Kidney epithelial cell (primary cell): ENCODE results near the gene EDC3. TPM values are rescaled to one million over a fixed set of nuclear protein-coding genes. Genes with fewer than 3 reads are reported as not detected.
A peak's percentile ranks its signal among the peaks of the same experiment; 100 is the strongest.

Experiments used
- DNase-seq: peaks from one replicate; pipeline ENCODE4 v3.0.0-alpha.2; 2010; ENCODE audit warnings: low read depth
- H3K27me3 ChIP-seq: 2 replicates; pipeline ENCODE4 v1.6.0; 2011; ENCODE audit warnings: low read length; ENCODE audit not compliant: control insufficient read depth, insufficient read depth
- H3K36me3 ChIP-seq: 2 replicates; pipeline ENCODE4 v1.5.1; 2011; ENCODE audit warnings: low read length; ENCODE audit not compliant: control insufficient read depth, insufficient read depth
- H3K4me3 ChIP-seq: 2 replicates; pipeline ENCODE4 v1.5.1; 2011; ENCODE audit warnings: low read depth, mild to moderate bottlenecking, control low read depth, low read length
- total RNA-seq: library from RNA; depleted of rRNA; stranded (reverse); fragments of >200 nt; gene quantifications from 2 replicates; pipeline ENCODE4 v1.2.3, GENCODE V29; 2015
- TF ChIP-seq, protein P1 (sequence below): IDR thresholded peaks from 2 replicates; pipeline ENCODE4 v1.5.1; 2011; ENCODE audit warnings: mild to moderate bottlenecking, moderate library complexity, low read length, control low read depth, inconsistent platforms; ENCODE audit not compliant: insufficient read depth, poor library complexity, severe bottlenecking

Gene EDC3
- total RNA-seq, 1 donor from 2014 or later: 15.3 TPM

DNA sequence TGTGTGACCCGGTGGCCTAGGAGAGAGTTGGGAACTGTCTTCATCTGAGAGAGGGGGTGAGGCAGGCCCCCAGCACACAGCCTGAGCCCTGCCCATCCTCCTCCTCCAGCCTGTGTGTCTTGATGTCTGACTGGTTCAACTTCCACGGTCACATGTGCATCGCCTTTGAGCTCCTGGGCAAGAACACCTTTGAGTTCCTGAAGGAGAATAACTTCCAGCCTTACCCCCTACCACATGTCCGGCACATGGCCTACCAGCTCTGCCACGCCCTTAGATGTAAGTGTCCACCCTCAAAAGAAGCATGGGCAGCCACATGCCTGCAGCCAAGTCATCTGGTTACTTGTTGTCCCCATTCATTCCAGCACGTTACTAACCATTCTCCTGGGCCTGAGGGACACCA lies 70.1 kb downstream of the EDC3 start:
- Histone ChIP-seq H3K4me3 (no peak overlapping the region), H3K27me3 (no peaks in the 10 kb centered on the region), H3K36me3 (peaks cover 6% of the 10 kb centered on the region)
- DNase-seq: no peak
- TF ChIP-seq, protein P1, sequence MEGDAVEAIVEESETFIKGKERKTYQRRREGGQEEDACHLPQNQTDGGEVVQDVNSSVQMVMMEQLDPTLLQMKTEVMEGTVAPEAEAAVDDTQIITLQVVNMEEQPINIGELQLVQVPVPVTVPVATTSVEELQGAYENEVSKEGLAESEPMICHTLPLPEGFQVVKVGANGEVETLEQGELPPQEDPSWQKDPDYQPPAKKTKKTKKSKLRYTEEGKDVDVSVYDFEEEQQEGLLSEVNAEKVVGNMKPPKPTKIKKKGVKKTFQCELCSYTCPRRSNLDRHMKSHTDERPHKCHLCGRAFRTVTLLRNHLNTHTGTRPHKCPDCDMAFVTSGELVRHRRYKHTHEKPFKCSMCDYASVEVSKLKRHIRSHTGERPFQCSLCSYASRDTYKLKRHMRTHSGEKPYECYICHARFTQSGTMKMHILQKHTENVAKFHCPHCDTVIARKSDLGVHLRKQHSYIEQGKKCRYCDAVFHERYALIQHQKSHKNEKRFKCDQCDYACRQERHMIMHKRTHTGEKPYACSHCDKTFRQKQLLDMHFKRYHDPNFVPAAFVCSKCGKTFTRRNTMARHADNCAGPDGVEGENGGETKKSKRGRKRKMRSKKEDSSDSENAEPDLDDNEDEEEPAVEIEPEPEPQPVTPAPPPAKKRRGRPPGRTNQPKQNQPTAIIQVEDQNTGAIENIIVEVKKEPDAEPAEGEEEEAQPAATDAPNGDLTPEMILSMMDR: no peak

DNA sequence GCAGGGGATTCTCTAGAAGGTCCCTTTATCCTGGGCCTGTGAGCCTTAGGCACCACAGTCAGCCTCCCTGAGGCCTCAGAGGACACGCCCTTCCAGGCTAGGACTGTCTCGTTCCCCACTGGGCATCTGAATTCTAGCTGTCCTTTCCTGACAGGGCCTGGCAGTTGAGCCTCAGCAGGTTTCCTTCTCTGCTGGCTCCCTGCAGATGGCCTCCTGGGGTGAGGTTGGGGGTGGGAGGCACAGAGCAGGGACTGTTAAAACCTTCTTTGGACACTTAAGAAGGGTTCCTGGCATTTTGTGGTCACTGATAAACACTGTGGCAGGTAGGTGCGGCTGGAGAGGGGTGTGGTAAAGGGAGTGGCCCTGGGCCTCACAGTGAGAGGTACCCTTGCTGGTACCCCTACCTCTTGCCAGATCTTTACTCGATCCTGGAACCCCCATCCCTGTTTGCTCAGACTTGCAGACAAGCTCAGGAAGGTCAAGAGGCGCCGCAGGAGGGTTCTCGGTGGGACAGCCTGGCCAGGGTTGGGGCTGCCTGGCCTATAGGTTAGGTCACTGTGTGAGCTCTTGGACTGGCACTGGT lies 71.7 kb downstream of the EDC3 start:
- Histone ChIP-seq H3K27me3 (no peaks in the 10 kb centered on the region), H3K36me3 (peaks cover 7% of the 10 kb centered on the region)

DNA sequence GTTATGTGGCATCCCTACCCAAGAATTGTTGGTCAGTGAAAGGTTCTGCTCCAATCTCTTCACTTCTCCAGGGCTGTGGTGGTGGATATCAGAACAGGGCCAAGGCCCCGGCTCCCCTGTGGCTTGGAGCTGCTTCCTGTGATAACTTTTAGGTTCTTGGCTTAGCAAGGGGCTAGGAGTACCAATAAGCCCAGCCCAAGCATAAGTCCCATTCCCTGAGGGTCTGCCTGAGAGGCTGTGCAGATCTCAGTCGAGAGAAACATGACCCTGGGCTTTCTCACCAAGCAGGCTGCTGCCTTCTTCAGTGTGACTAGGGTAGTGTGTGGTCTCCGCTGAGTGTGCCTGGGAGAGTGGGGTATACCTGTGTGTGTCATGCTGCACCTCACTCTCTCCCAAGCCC lies 73.1 kb downstream of the EDC3 start:
- peaks cover 6% of the 10 kb centered on the region for H3K36me3 ChIP-seq

More for the DNA sequence above, 71.7 kb downstream of the EDC3 start:
- H3K4me3 ChIP-seq: no peak overlapping the region
- TF ChIP-seq, protein P1: no peak
- no peak for DNase-seq

DNA sequence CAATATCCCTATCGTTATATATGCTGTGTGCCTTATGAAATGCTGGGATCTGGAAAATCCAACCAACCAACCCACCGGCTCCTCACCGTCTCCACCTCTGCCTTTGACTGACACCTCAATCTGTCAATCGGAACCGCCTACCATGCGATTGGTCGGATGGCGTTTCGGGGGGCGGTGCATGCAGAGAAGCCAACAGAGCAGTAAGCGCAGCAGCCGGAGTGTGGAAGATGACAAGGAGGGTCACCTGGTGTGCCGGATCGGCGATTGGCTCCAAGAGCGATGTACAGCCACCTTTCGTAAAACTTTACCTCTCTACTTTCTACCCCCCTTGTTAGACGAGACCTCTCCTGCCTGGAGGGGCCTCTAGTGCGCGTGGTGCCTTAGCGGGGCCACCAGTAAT lies 73.9 kb downstream of the EDC3 start:
- H3K4me3 ChIP-seq: no peak overlapping the region
- DNase-seq: no peak
- no peaks in the 10 kb centered on the region for H3K27me3 ChIP-seq
- peaks cover 5% of the 10 kb centered on the region for H3K36me3 ChIP-seq
- TF ChIP-seq, protein P1: no peak

More for the DNA sequence above, 73.1 kb downstream of the EDC3 start:
- Histone ChIP-seq H3K4me3 (no peak overlapping the region), H3K27me3 (no peaks in the 10 kb centered on the region)
- TF ChIP-seq, protein P1: no peak
- DNase-seq: no peak

DNA sequence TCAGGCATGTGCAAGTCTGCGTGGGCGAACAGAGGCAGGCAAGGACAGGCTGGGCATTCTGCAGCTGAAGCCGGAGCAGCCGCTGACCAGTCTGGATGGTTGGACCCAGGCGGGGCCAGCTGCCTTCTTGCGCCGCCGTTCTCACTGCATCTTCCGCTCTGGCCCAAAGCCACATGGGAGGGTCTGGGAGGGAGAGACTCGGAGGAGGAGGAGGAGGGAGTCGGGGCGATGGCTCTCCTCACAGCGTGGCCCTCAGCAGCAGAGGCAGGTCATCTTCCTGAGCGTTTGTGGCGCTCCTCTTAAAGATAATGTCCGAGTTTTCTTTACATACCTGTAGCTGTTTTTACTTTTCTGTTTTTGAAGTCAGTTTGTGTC lies 74.3 kb downstream of the EDC3 start:
- TF ChIP-seq, protein P1: no peak
- no peak for DNase-seq
- Histone ChIP-seq H3K4me3 (no peak overlapping the region), H3K27me3 (no peaks in the 10 kb centered on the region), H3K36me3 (peaks cover 5% of the 10 kb centered on the region)

DNA sequence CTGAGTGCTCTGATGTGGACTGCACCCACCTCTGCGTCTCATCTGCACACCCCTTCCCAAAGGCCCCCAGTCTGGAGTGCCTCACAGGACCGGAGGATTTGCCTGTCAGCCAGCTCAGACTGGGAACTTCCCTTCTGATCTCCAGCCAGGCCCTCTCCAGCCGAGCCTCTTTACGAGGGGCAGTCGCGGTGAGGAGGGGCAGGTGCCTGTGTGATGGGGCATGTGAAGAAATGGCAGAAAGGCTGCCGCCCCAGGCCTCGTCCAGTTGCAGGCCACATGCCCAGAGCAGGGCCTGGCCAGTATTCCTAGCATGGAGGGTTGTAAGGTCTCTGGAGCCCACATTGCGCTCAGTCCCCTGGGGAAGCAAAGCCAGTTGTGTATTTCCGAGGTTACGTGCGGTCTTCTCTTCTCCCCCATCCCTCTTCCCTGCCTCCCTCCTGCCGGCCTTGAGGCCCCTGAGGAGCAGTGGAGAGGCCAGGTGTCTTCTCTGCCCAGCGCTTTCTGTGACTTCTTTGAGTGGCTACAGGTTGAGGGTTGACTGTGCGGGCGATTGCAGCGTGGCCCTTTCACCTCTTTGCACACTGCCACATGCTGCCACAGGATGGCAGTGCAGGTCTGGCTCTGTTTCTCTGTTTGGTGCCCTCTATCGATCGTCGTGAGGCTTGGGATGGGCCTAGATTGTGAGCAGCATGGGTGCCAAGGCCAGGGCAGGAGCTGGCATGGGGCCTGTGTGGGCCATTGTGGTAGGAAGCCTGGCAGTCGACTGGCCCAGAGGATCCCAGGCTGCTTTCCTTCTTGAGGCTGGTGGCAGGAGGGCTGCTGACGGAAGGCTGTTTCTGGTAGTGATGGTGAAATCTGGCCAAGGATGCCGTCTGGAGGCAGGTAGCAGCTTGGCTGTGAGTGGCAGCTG lies 74.9 kb downstream of the EDC3 start:
- TF ChIP-seq, protein P1: peak; percentile 100
- H3K4me3 ChIP-seq: no peak overlapping the region
- H3K36me3 ChIP-seq: peaks cover 5% of the 10 kb centered on the region
- no peak for DNase-seq
- H3K27me3 ChIP-seq: no peaks in the 10 kb centered on the region
